ENCODE results near the gene RGPD8. TPM values are rescaled to one million over a fixed set of nuclear protein-coding genes. Genes with fewer than 3 reads are reported as not detected.

The RGPD8 gene
- polyA plus RNA-seq, 1 of the 3 experiments (the other 2 are of a cell fraction), result 0.76 TPM

DNA sequence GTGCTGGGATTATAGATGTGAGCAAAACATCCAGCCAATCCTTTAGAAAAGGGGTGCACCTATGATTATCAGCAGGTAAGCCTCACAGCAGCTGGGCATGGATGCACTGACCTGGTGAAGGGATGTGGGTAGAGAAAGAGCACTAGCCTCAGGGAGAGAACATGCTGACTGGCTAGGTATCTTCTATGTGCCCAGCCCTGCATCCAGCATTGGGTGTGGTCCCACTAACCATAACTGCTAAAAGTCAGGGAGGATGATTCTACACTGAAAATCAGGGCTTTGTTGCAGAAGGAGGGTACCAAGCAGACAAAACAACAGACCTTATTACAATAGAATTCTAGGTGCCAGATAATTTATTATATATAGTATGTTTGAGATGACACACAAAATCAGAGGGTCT lies 21.1 kb upstream of the RGPD8 start (continued):
- TF ChIP-seq, protein P1, sequence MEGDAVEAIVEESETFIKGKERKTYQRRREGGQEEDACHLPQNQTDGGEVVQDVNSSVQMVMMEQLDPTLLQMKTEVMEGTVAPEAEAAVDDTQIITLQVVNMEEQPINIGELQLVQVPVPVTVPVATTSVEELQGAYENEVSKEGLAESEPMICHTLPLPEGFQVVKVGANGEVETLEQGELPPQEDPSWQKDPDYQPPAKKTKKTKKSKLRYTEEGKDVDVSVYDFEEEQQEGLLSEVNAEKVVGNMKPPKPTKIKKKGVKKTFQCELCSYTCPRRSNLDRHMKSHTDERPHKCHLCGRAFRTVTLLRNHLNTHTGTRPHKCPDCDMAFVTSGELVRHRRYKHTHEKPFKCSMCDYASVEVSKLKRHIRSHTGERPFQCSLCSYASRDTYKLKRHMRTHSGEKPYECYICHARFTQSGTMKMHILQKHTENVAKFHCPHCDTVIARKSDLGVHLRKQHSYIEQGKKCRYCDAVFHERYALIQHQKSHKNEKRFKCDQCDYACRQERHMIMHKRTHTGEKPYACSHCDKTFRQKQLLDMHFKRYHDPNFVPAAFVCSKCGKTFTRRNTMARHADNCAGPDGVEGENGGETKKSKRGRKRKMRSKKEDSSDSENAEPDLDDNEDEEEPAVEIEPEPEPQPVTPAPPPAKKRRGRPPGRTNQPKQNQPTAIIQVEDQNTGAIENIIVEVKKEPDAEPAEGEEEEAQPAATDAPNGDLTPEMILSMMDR (IDR thresholded peaks at IDR 0.05), result no peak
- TF ChIP-seq SMC3 (IDR thresholded peaks at IDR 0.05; ENCODE audit: low read depth, low read length), result no peak

DNA sequence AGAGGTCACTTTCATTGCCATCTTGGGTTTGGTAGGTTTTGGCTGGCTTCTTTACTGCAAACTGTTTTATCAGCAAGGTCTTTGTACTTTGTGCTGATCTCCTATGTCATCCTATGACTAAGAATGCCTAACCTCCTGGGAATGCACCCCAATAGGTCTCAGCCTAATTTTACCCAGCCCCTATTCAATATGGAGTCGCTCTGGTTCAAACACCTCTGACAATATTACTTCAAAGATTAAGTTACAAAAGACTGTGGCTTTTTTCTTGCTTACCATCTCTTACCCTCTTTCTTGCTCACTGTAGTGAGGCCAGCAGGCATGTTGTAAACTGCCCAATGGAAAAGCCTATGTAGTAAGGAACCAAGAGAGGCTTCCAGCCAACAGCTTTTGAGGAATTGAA lies 17.9 kb upstream of the RGPD8 start:
- WGBS (ENCODE audit: low lambda C conversion rate), result 82% methylated on average over 1 of the region's 1 CpG
- ChIA-PET POLR2A (no interaction called here), CTCF (interaction anchor here (1.7 kb wide), 1 partner anchor 132 kb away, joined by 4 read pairs; no protein-coding TSS in a partner anchor)
- Histone ChIP-seq H3K4me2 (no peak overlapping the region), H3K9ac (no peak overlapping the region), H3K4me1 (ENCODE audit: control insufficient read depth in 1 of 2, insufficient read depth in 2 of 2, low read depth in 1 of 2, low read length in 1 of 2) (no peaks in the 10 kb centered on the region), H3F3A (replicated peaks; ENCODE audit: insufficient read depth) (no peaks in the 10 kb centered on the region), H4K20me1 (ENCODE audit: insufficient read depth) (no peaks in the 10 kb centered on the region), H3K27me3 (ENCODE audit: insufficient read depth) (no peaks in the 10 kb centered on the region), H3K4me3 (ENCODE audit: low read depth in 2 of 2, low read length in 1 of 2) (no peak overlapping the region), H3K27ac (ENCODE audit: low read depth in 2 of 2, low read length in 1 of 2) (no peak overlapping the region), H3K9me2 (no peaks in the 10 kb centered on the region), H3K36me3 (replicated peaks in 1 of 2; ENCODE audit: control insufficient read depth in 1 of 2, insufficient read depth in 2 of 2, low read length in 1 of 2) (no peaks in the 10 kb centered on the region), H3K79me2 (ENCODE audit: insufficient read depth) (no peaks in the 10 kb centered on the region), H2AFZ (ENCODE audit: low read depth) (no peak overlapping the region), H3K9me3 (no peaks in the 10 kb centered on the region)
- no peak for DNase-seq
- TF ChIP-seq SIN3A (IDR thresholded peaks at IDR 0.05; ENCODE audit: borderline replicate concordance, low read depth, low read length) (no peak), EZH2phosphoT487 (IDR thresholded peaks at IDR 0.05; ENCODE audit: borderline replicate concordance, low read depth) (no peak), JUND (IDR thresholded peaks at IDR 0.05) (no peak), FOXM1 (IDR thresholded peaks at IDR 0.05; ENCODE audit: low read depth) (no peak), RCOR1 (IDR thresholded peaks at IDR 0.05; ENCODE audit: low read length) (no peak), RAD21 (IDR thresholded peaks at IDR 0.05; ENCODE audit: low read length) (no peak), TCF12 (IDR thresholded peaks at IDR 0.05) (no peak), CHD2 (IDR thresholded peaks at IDR 0.05; ENCODE audit: low read length, partially characterized antibody) (no peak), NFIC (IDR thresholded peaks at IDR 0.05; ENCODE audit: borderline replicate concordance) (no peak), MXI1 (IDR thresholded peaks at IDR 0.05; ENCODE audit: low read depth, low read length) (no peak), RFX5 (IDR thresholded peaks at IDR 0.05; ENCODE audit: low read length) (no peak), TAF1 (IDR thresholded peaks at IDR 0.05; ENCODE audit: borderline replicate concordance, low read depth, low read length) (no peak)
- TF ChIP-seq, protein P2, sequence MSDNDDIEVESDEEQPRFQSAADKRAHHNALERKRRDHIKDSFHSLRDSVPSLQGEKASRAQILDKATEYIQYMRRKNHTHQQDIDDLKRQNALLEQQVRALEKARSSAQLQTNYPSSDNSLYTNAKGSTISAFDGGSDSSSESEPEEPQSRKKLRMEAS (IDR thresholded peaks at IDR 0.05; ENCODE audit: low read depth), result no peak
- TF ChIP-seq, protein P3, sequence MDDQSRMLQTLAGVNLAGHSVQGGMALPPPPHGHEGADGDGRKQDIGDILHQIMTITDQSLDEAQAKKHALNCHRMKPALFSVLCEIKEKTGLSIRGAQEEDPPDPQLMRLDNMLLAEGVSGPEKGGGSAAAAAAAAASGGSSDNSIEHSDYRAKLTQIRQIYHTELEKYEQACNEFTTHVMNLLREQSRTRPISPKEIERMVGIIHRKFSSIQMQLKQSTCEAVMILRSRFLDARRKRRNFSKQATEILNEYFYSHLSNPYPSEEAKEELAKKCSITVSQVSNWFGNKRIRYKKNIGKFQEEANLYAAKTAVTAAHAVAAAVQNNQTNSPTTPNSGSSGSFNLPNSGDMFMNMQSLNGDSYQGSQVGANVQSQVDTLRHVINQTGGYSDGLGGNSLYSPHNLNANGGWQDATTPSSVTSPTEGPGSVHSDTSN (IDR thresholded peaks at IDR 0.05), result no peak
- TF ChIP-seq, protein P4, sequence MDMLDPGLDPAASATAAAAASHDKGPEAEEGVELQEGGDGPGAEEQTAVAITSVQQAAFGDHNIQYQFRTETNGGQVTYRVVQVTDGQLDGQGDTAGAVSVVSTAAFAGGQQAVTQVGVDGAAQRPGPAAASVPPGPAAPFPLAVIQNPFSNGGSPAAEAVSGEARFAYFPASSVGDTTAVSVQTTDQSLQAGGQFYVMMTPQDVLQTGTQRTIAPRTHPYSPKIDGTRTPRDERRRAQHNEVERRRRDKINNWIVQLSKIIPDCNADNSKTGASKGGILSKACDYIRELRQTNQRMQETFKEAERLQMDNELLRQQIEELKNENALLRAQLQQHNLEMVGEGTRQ (IDR thresholded peaks at IDR 0.05; ENCODE audit: borderline replicate concordance, low read depth, low read length), result no peak
- TF ChIP-seq, protein P5, sequence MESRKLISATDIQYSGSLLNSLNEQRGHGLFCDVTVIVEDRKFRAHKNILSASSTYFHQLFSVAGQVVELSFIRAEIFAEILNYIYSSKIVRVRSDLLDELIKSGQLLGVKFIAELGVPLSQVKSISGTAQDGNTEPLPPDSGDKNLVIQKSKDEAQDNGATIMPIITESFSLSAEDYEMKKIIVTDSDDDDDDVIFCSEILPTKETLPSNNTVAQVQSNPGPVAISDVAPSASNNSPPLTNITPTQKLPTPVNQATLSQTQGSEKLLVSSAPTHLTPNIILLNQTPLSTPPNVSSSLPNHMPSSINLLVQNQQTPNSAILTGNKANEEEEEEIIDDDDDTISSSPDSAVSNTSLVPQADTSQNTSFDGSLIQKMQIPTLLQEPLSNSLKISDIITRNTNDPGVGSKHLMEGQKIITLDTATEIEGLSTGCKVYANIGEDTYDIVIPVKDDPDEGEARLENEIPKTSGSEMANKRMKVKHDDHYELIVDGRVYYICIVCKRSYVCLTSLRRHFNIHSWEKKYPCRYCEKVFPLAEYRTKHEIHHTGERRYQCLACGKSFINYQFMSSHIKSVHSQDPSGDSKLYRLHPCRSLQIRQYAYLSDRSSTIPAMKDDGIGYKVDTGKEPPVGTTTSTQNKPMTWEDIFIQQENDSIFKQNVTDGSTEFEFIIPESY (IDR thresholded peaks at IDR 0.05; ENCODE audit: borderline replicate concordance, low read depth), result no peak
